ENCODE results near the gene SLC35F3. TPM values are rescaled to one million over a fixed set of nuclear protein-coding genes. Genes with fewer than 3 reads are reported as not detected.
A peak's percentile ranks its signal among the peaks of the same experiment; 100 is the strongest.

The SLC35F3 gene
- total RNA-seq, 1 donor from 2014 or later = not detected

DNA sequence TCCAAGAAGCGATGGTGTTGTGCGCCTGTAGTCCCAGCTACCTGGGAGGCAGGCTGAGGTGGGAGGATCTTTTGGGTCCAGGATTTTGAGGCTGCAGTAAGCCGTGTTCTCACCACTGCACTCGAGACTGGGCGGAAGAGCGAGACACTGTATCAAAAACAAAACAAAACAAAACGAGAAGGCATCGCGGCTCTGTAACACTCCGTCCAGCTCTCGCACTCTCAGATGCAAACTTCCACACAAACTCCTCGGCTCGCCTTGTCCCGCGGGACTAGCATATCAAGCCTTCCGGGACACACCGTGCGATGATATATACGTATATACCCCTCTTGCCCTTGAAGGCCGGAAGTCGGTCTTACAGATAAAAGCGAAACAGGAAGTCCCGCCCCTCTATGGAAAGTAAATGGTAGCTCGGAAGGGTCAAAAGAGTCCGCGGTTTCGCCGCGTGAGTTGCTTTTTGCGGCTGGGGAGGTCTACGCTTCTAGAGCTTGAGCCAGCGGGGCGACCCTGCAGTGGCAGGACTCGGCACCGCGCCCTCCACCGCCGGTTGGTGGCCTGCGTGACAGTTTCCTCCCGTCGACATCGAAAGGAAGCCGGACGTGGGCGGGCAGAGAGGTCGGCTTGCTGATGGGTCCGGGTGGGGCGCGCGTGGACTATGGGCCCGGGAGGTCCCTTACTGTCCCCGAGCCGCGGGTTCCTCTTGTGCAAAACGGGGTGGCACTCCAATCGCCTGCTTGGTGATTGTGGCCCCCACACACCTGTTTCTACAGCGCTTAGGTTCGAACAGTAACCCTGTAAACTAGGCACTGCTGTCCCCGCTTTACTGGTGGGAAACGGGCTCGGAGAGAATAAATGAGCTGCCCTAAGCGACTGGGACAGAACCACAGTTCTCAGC lies 468.8 kb downstream of the SLC35F3 start, which contains the start of gene COA6:
Gene COA6 (plus strand): TSS at position 393 of the 895 bp plus-strand sequence. CDS start 11 bp downstream, at position 404.
- DNase-seq = peak; percentile 91
- peak within 1 kb of the TSS; percentile 92 for H3K4me3 ChIP-seq
- TF ChIP-seq, protein P1, sequence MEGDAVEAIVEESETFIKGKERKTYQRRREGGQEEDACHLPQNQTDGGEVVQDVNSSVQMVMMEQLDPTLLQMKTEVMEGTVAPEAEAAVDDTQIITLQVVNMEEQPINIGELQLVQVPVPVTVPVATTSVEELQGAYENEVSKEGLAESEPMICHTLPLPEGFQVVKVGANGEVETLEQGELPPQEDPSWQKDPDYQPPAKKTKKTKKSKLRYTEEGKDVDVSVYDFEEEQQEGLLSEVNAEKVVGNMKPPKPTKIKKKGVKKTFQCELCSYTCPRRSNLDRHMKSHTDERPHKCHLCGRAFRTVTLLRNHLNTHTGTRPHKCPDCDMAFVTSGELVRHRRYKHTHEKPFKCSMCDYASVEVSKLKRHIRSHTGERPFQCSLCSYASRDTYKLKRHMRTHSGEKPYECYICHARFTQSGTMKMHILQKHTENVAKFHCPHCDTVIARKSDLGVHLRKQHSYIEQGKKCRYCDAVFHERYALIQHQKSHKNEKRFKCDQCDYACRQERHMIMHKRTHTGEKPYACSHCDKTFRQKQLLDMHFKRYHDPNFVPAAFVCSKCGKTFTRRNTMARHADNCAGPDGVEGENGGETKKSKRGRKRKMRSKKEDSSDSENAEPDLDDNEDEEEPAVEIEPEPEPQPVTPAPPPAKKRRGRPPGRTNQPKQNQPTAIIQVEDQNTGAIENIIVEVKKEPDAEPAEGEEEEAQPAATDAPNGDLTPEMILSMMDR (IDR thresholded peaks at IDR 0.05; ENCODE audit: borderline replicate concordance) = no peak
- H3K36me3 ChIP-seq = peaks cover 29% of the 10 kb centered on the region
- intact Hi-C loops (cut with micrococcal nuclease) = no loop called here
- H3K4me1 ChIP-seq = peaks cover 39% of the 10 kb centered on the region
- no peaks in the 10 kb centered on the region for H3K9me3 ChIP-seq (replicated peaks)
- H3K27me3 ChIP-seq (ENCODE audit: low read depth) = no peaks in the 10 kb centered on the region
- H3K27ac ChIP-seq (replicated peaks) = peak within 1 kb of the TSS; percentile 100

DNA sequence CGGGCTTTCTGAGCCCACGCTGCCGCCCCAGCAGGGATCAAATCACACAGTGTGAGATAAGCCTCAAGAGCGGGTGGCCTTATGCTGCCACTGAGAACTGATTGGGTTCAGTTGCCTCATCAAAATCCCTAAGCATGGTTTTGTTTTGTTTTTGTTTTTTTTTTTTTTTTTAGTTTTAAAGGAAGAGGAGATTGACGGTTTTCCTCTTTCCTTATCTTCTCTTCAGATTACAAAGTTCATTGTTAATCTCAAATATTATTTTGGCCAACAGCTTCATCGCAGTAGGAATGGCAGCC lies 469.4 kb downstream of the SLC35F3 start:
- intact Hi-C loops (cut with micrococcal nuclease) = no loop called here
- no peaks in the 10 kb centered on the region for H3K27me3 ChIP-seq (ENCODE audit: low read depth)
- peaks cover 34% of the 10 kb centered on the region for H3K36me3 ChIP-seq
- H3K4me3 ChIP-seq = peak overlapping the region; percentile 92
- H3K9me3 ChIP-seq (replicated peaks) = no peaks in the 10 kb centered on the region
- TF ChIP-seq, protein P1 (IDR thresholded peaks at IDR 0.05; ENCODE audit: borderline replicate concordance) = no peak
- peak overlapping the region; percentile 100 for H3K27ac ChIP-seq (replicated peaks)
- peaks cover 39% of the 10 kb centered on the region for H3K4me1 ChIP-seq
- no peak for DNase-seq

Small RNA genes within 50 kb of the gene (microRNA-seq; reads per million reads assigned to microRNA genes)
- gene MIR4671 = not detected
